ENCODE measurements around the gene EVC2.

Gene EVC2

GRCh38 chr4:5708449-5709206 is at the start of gene EVC2:
Gene EVC2 (minus strand): TSS chr4:5708559. CDS start chr4:5708513, 46 bp downstream.
- DNase-seq (ENCODE audit: low read depth in 2 of 2), result peak in 1 of 2 donors; percentile 5

- DNase-seq (ENCODE audit: low read depth in 2 of 2), result no peak
Measured at GRCh38 chr4:5757954-5758353, 49.6 kb upstream of the EVC2 start.

- no peak for DNase-seq (ENCODE audit: low read depth in 2 of 2)
Measured at GRCh38 chr4:5757536-5757935, 49.2 kb upstream of the EVC2 start.

GRCh38 chr4:5757091-5757490 is 48.7 kb upstream of the EVC2 start:
- no peak for DNase-seq (ENCODE audit: low read depth in 2 of 2)

DNA sequence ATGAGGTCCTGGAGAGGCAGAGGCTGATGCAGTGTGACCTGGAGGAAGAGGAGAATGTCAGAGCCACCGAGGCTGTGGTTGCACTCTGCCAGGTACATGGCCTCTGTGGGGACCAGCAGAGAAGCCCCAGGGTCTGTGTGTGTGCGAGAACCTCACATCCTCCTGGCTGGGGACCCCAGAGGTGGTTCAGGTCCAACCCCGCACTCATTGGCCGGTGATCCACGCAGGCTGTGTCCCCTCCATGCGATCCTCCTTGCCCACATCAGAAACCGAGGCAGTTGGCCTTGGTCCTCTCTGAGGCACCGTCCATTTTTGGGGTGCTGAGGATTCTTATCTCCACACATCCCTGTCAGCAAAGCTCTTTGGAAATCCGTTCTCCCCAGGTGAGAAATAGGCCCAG is 47.9 kb upstream of the EVC2 start:
- DNase-seq (ENCODE audit: low read depth in 2 of 2), result no peak

DNA sequence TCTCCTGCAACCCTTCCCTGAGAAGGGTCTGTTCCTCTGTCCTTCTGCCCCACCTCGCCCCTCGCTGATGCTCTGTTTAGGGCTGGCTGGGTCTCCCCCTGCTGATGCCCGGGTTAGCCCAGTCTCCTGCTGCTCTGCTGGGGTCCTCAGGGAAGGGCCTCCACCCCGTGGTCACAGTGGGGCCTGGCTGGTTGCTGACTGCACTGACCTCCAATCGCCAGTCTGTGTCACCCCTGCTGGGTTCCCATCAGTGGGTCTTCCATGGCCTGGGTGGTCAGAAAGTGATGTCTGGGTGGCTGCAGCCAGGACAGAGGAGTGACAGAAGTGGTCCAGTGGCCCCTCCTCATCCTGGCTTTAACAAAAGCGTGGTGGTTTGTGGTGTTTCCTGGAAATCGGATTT is 47.3 kb upstream of the EVC2 start:
- DNase-seq (ENCODE audit: low read depth in 2 of 2), result no peak

DNA sequence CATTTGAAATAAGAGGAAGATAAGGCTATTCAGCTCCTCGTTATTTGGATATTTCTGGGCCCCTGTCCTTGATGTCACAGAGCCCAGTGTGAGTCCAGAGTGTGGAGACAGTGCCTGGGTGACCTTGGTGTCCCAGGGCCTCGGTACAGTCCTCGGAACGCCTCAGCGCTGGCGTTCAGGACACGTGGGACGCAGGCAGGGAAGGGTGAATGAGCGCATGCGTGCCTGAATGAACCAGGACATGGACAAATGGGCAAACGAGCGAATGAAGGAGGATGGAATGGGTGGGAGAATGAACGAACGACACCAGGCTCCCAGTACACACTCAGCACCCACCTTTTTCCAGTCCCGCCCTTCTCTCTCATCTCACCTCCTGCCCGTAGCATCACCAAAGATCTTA is 46.8 kb upstream of the EVC2 start:
- no peak for DNase-seq (ENCODE audit: low read depth in 2 of 2)

DNA sequence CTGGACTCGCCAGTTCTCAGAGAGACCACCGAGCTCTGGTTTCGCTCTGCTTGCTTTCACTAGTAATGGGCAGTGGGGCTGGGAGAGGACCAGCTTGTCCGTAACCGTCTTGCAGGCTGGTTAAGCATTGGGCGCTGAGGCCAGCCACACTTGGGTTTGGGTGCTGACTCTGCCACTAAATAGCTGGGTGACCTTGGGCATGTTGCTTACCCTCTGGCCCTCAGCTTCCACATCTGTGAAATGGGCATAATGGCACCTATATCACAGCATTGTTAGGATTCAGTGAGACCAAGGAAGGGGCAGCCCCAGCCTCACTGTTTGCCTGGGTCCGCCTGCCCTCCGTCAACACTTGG is 46.1 kb upstream of the EVC2 start:
- DNase-seq (ENCODE audit: low read depth in 2 of 2), result no peak

DNA sequence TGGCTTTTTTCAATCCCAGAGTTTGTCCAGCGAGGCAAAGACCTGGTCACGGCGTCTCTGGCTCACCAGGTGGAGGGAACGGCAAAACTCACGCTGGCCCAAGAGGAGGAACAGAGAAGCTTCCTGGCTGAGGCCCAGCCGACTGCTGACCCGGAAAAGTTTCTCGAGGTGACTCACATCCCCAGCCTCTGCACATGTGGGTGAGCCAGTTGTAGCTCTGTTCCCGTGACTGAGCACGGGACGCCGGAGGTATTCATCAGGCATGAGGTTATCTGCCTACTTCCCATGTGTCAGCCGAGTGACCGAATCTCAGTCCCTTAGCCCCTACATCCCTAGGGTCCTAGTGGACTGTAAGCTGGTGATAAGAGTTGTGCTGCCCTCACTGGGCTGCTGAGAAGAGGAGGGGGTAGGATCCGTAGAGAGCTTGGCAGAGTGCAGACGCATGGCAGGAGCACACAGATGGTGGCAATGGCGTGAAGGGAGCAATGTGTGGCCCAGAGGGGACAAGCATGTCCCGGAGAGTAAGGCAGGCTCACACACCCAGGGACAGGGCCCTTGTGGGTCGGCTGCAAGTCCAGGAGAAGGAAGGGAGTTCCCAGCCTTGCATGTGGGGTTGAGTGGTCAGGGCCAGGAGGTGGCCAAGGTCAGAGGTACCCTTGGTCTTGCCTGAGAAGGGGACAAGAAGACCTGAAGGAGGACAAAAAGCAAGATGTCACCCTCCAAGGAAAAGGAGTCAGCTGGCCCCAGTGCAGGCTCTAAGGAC is 45.6 kb upstream of the EVC2 start:
- no peak for DNase-seq (ENCODE audit: low read depth in 2 of 2)

GRCh38 chr4:5753366-5753765 is 45.0 kb upstream of the EVC2 start:
- DNase-seq (ENCODE audit: low read depth in 2 of 2), result no peak

DNA sequence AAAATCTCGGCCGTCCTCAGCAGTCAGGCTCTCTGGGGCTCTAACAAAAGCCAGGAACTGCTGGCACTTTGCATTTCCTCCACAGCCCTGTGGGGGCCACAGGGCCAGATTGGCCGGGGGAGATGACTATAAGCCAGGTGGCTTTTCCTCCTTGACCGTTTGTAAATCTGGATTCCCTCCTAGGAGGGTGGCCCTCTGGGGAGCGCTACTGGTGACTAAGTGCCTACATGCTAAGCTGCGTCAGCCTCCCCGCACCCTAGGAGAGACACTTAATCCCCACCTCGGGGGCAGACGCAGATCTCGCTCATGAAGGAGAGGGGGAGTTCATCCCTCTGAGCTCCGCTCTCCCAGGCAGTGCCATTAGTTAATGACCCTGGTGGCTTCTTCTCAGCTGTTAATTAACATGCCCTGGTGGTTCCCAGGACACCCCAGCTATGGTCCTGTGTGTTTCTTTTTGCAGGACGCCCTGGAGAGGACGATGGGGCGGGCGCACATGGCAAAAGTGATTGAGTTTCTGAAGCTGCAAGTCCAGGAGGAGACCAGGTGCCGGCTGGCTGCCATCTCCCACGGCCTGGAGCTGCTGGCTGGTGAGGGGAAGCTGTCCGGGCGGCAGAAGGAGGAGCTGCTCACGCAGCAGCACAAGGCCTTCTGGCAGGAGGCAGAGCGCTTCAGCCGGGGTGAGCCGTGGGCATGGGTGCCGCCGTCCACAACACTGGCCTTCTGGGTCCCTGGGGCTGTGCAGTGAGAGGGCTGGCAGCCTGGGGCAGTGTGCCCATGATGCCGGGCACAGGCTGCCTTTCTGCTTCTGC is 44.2 kb upstream of the EVC2 start:
- DNase-seq (ENCODE audit: low read depth in 2 of 2), result no peak

- DNase-seq (ENCODE audit: low read depth in 2 of 2), result no peak
Measured at GRCh38 chr4:5751666-5752375, 43.5 kb upstream of the EVC2 start.

DNA sequence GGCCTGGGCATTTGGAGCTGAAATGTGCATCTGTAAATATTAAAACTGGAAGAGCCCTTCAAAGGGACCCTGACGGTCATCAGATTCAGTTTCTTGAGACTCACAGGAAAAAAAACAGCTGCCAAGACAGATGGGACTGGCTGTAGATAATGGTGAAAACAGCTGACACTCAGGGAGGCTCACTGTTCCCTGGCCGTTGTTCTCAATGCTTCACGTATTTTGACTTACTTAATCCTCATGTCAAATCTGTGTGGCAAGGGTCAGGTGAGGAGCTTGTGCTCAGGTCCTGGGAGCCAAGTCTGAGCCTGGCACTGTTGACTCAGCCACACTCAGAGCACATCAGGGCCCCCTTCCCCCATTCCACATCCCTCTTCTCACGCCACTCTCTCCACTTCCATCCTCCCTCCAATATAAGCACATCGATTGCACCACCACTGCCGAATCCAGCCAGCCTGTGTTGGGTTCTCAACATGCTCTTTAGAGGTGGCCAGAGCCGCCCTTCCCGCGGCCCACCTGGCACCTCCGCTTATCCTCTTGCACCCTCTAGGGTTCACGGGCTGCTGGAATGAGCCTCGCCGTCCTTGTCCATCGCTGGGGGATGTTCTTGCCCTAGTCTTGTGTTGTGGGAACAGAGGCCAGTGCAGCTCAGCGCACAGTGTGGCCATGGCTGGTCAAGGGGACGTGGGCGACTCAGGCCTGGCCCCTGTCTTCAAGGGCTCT is 42.7 kb upstream of the EVC2 start:
- DNase-seq (ENCODE audit: low read depth in 2 of 2), result no peak

DNA sequence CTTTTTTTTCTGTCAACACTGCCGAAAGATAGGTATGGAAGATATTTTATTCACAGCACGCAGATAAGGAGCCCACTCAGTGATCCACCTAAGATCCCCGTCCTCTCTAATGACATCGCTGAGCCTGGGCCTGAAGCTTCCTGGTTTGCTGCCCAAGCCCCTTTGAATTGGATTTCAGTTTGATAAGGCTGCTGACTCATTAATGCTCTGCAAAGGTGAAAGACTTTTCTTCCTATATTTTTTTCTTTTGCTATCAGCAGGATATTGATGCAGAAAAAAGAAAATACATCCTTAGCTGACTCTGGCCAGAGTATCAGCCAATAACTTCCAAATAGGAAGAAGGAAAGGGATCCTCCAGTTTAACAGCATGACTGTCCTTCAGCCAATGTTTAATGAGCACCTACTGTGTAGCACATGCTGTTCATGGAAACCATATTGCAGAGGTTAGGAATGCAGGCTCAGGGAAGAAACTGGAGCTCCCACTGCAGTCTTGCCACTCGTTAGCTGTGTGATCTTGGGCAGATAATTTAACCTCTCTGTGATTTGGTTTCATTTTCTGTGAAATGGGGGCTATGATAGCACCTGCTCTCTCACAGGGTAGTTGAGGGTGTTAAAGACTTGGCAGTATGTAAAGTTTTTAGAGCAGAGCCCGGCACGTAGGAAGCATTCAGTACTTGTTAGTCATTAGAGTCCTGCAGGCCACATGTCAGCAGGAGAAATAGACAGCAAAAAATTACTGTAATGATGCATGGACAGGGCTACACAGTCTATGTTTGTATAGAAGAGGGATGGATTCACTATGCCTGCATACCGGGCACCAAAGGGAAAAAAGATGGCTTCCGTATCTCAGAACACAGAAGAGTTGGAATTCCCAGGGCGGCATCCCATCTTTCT is 41.9 kb upstream of the EVC2 start:
- no peak for DNase-seq (ENCODE audit: low read depth in 2 of 2)

DNA sequence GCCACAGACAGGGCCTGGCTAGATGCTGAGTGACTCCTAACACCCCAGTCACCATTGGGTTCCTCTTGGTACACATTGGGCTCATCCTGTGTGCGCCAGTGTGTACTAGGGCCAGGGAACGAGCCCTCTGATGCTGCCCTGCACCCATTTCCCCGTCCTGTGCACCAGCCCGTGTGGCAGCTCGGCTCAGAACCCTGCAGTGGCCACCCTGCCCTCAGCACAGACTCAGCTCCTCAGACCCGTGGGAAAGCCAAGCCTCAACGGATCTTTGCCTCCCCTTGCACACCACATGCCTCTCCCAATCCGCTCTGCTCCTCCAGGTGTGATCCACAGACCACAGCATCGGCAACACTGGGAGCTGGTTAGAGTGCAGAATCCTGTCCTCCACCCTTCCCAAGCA is 41.2 kb upstream of the EVC2 start:
- DNase-seq (ENCODE audit: low read depth in 2 of 2), result no peak

DNA sequence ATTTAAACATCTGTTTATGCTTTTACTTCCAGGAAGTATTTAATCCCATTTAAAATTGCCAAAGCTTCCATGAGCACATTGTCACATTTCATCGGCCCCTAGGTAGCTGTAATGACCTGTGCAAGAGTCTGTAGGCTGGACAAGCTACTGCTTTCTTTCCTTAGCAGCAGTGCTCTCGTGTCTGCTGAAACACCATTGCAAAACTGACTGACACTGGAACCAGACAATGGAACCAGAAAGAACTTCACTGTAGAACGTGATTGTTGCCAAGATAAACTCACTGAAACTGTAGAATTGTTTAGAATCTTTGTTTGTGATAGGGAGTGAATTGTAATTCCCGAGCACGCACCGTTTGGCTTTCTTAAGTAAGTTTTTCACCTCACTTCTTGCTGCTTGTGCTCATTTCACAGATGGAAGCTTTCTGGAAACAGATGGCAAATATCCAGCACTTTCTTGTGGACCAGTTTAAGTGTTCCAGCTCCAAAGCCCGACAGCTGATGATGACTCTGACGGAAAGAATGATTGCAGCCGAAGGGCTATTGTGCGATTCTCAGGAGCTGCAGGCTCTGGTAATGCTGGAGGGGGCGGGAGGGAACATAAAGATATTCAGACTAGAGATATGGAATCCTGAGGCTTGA is 39.5 kb upstream of the EVC2 start:
- no peak for DNase-seq (ENCODE audit: low read depth in 2 of 2)

- no peak for DNase-seq (ENCODE audit: low read depth in 2 of 2)
Measured at GRCh38 chr4:5746829-5747737, 38.7 kb upstream of the EVC2 start.

GRCh38 chr4:5746250-5746649 is 37.9 kb upstream of the EVC2 start:
- DNase-seq (ENCODE audit: low read depth in 2 of 2), result no peak

DNA sequence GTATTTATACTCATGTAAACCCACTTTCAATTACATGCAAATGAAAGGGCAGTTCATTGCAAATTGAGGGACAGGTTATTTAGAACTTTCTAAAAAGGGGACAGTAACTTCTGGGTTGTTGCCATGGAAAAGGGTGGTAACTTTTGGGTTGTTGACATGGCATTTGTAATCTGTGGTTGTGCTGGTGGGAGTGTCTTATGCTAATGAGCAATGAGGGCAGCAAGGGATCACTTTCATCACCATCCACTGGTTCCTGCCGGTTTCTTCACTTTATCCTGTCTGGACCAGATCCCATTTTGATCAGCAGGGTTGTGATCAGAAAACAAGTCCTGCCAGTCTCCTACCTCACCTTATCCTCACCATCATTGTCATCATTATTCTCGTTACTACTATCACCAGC is 34.6 kb upstream of the EVC2 start:
- no peak for DNase-seq (ENCODE audit: low read depth in 2 of 2)
